H1 (cell line): ENCODE measurements around the gene GON4L. TPM values are rescaled to one million over a fixed set of nuclear protein-coding genes. Genes with fewer than 3 reads are reported as not detected.
"Not testable (repeated sequence)": the region's sequence is repeated elsewhere in the genome, so short reads cannot be mapped to it uniquely, and the experiment has no call there.

Source experiments
- CTCF ChIA-PET: fragments of 300-600 bp; sonication (Branson Sonifier 250); formaldehyde crosslinking; loops from one replicate; lab custom pipeline; 2021; ENCODE audit not compliant: partially characterized antibody; lab: Charles Lee
- POLR2A ChIA-PET: fragments of 300-600 bp; sonication (Branson Sonifier 250); formaldehyde crosslinking; loops from one replicate; lab custom pipeline; 2021; ENCODE audit warnings: inconsistent platforms; ENCODE audit not compliant: partially characterized antibody; lab: Charles Lee
- DNase-seq, 2 experiments: peaks; one replicate each; pipeline versions ENCODE4 v3.0.0 to v3.0.0-alpha.2; 2010 to 2022; ENCODE audit warnings: low spot score in 2 of 2, low read depth in 1 of 2, mixed read lengths in 1 of 2
- FAIRE-seq: peaks from 2 replicates; lab custom pipeline; 2011; peaks lifted over from hg19 to GRCh38; lab: Jason Lieb, UNC
- H2AFZ ChIP-seq: 2 replicates; pipeline ENCODE4 v1.8.1; 2012; ENCODE audit warnings: low read length, inconsistent platforms
- H2AK5ac ChIP-seq: 2 replicates; pipeline ENCODE4 v1.6.1; 2013; ENCODE audit warnings: low read depth, low read length
- H2BK120ac ChIP-seq: replicated peaks from 2 replicates; pipeline ENCODE3; 2013; ENCODE audit warnings: low read depth, low read length, inconsistent platforms
- H2BK12ac ChIP-seq: 2 replicates; pipeline ENCODE4 v1.6.1; 2013; ENCODE audit warnings: low read depth, low read length
- H2BK15ac ChIP-seq: 2 replicates; pipeline ENCODE4 v1.6.1; 2013; ENCODE audit warnings: low read length
- H2BK20ac ChIP-seq: 2 replicates; pipeline ENCODE4 v1.6.1; 2013; ENCODE audit warnings: low read length
- H2BK5ac ChIP-seq: 2 replicates; pipeline ENCODE4 v1.6.1; 2013; ENCODE audit warnings: low read depth, low read length
- H3K14ac ChIP-seq: 2 replicates; pipeline ENCODE4 v1.6.1; 2013; ENCODE audit warnings: inconsistent platforms; ENCODE audit not compliant: insufficient read length
- H3K18ac ChIP-seq: 2 replicates; pipeline ENCODE4 v1.6.1; 2013; ENCODE audit warnings: low read length; ENCODE audit errors: extremely low read depth
- H3K23ac ChIP-seq: 2 replicates; pipeline ENCODE4 v1.6.1; 2013; ENCODE audit warnings: inconsistent platforms; ENCODE audit not compliant: insufficient read length
- H3K23me2 ChIP-seq: 2 replicates; pipeline ENCODE4 v1.6.1; 2013; ENCODE audit warnings: low read depth, low read length
- H3K27ac ChIP-seq: 2 replicates; pipeline ENCODE4 v1.6.1; 2011; ENCODE audit warnings: low read depth, low read length, inconsistent platforms
- H3K27me3 ChIP-seq, 4 experiments: replicated peaks in 1 of 4; 1 replicate in 1 of 4; 2 replicates in 3 of 4; pipeline versions ENCODE4 v1.6.1 to v1.8.1; 2011 to 2013; ENCODE audit warnings: low read length in 3 of 4, mild to moderate bottlenecking in 3 of 4, inconsistent platforms in 2 of 4, mixed read lengths in 2 of 4, moderate library complexity in 1 of 4; ENCODE audit not compliant: control insufficient read depth in 3 of 4, insufficient read depth in 3 of 4; ENCODE audit errors: extremely low read depth in 1 of 4
- H3K36me3 ChIP-seq, 4 experiments: 2 replicates each; pipeline versions ENCODE4 v1.6.1 to v1.8.1; 2011 to 2013; ENCODE audit warnings: mild to moderate bottlenecking in 4 of 4, low read length in 3 of 4, moderate library complexity in 2 of 4, control low read depth in 1 of 4, inconsistent platforms in 1 of 4; ENCODE audit not compliant: insufficient read depth in 4 of 4, control insufficient read depth in 2 of 4
- H3K4ac ChIP-seq: replicated peaks from 2 replicates; pipeline ENCODE3; 2013; ENCODE audit warnings: low read length, low read depth, mixed read lengths, inconsistent platforms; ENCODE audit not compliant: insufficient read length
- H3K4me1 ChIP-seq, 4 experiments: replicated peaks in 1 of 4; 1 replicate in 1 of 4; 2 replicates in 3 of 4; pipeline versions ENCODE4 v1.6.1 to v1.8.1; 2011 to 2013; ENCODE audit warnings: low read length in 3 of 4, inconsistent platforms in 2 of 4, mixed read lengths in 1 of 4; ENCODE audit not compliant: insufficient read depth in 4 of 4, control insufficient read depth in 3 of 4
- H3K4me2 ChIP-seq, 2 experiments: 2 replicates each; pipeline versions ENCODE4 v1.6.1 to v1.8.1; 2011 to 2013; ENCODE audit warnings: low read depth in 2 of 2, low read length in 2 of 2, control low read depth in 1 of 2, inconsistent platforms in 1 of 2, mild to moderate bottlenecking in 1 of 2; ENCODE audit not compliant: insufficient read depth in 1 of 2
- H3K4me3 ChIP-seq, 4 experiments: fragments of 200-600, 300-600 bp in 1 of 4; sonication (generic), shearing (Covaris generic), sonication (Bioruptor Twin) in 1 of 4; 2 replicates each; pipeline versions ENCODE4 v1.5.1 to v1.8.1; 2011 to 2016; ENCODE audit warnings: low read length in 4 of 4, low read depth in 3 of 4, control low read depth in 2 of 4, inconsistent platforms in 2 of 4, mild to moderate bottlenecking in 2 of 4, mixed read lengths in 1 of 4, moderate library complexity in 1 of 4; ENCODE audit not compliant: insufficient read depth in 2 of 4; ENCODE audit errors: extremely low read depth in 1 of 4
- H3K56ac ChIP-seq: replicated peaks from 2 replicates; pipeline ENCODE3; 2013; ENCODE audit warnings: low read depth, mild to moderate bottlenecking, mixed read lengths, low read length, inconsistent platforms; ENCODE audit not compliant: insufficient read length
- H3K79me1 ChIP-seq: 2 replicates; pipeline ENCODE4 v1.6.1; 2013; ENCODE audit warnings: low read depth, low read length, control low read depth
- H3K79me2 ChIP-seq, 2 experiments: 2 replicates each; pipeline versions ENCODE4 v1.6.1 to v1.8.1; 2012 to 2013; ENCODE audit warnings: low read length in 2 of 2, mild to moderate bottlenecking in 2 of 2, inconsistent platforms in 1 of 2; ENCODE audit not compliant: insufficient read depth in 2 of 2, control insufficient read depth in 1 of 2
- H3K9ac ChIP-seq, 4 experiments: replicated peaks in 1 of 4; 1 replicate in 1 of 4; 2 replicates in 3 of 4; pipeline versions ENCODE4 v1.6.1 to v1.8.1; 2011 to 2013; ENCODE audit warnings: low read depth in 3 of 4, low read length in 3 of 4, control low read depth in 2 of 4, mild to moderate bottlenecking in 2 of 4, moderate library complexity in 2 of 4, inconsistent platforms in 1 of 4; ENCODE audit errors: extremely low read depth in 1 of 4
- H3K9me3 ChIP-seq, 2 experiments: 2 replicates each; pipeline versions ENCODE4 v1.6.1 to v1.8.1; 2012 to 2013; ENCODE audit warnings: mild to moderate bottlenecking in 2 of 2, moderate library complexity in 2 of 2, control low read depth in 1 of 2, inconsistent platforms in 1 of 2, low read depth in 1 of 2, low read length in 1 of 2, mixed read lengths in 1 of 2; ENCODE audit not compliant: insufficient read depth in 2 of 2
- H4K20me1 ChIP-seq, 2 experiments: replicated peaks in 1 of 2; 2 replicates each; pipeline versions ENCODE3 to v1.8.1; 2011 to 2013; ENCODE audit warnings: inconsistent platforms in 2 of 2, low read length in 2 of 2, mild to moderate bottlenecking in 1 of 2; ENCODE audit not compliant: insufficient read depth in 2 of 2, control insufficient read depth in 1 of 2
- H4K5ac ChIP-seq: 2 replicates; pipeline ENCODE4 v1.6.1; 2013; ENCODE audit warnings: low read length, low read depth, mixed read lengths, inconsistent platforms; ENCODE audit not compliant: insufficient read length
- H4K8ac ChIP-seq: 2 replicates; pipeline ENCODE4 v1.8.0; 2013; ENCODE audit warnings: mild to moderate bottlenecking, moderate library complexity, low read length, inconsistent platforms; ENCODE audit not compliant: insufficient read depth; ENCODE audit errors: extremely low read depth
- H4K91ac ChIP-seq: replicated peaks from 2 replicates; pipeline ENCODE3; 2013; ENCODE audit warnings: low read length, mixed read lengths, inconsistent platforms; ENCODE audit not compliant: insufficient read length
- ASH2L ChIP-seq: fragments of 200-600, 300-600 bp; sonication (generic); IDR thresholded peaks from one replicate; pipeline ENCODE4 v1.7.1; 2017; ENCODE audit warnings: low read length
- CHD1 ChIP-seq: IDR thresholded peaks from 2 replicates; pipeline ENCODE4 v1.6.1; 2012; ENCODE audit warnings: low read depth, low read length, improper control_type of control experiment
- KDM4A ChIP-seq: IDR thresholded peaks from one replicate; pipeline ENCODE4 v1.7.1; 2012; ENCODE audit warnings: low read depth, mild to moderate bottlenecking, moderate library complexity, low read length, inconsistent platforms; ENCODE audit not compliant: severe bottlenecking
- NRF1 ChIP-seq: IDR thresholded peaks from 2 replicates; pipeline ENCODE4 v1.6.1; 2011; ENCODE audit warnings: mild to moderate bottlenecking, low read depth, low read length, improper control_type of control experiment
- WGBS, 2 experiments: shearing (Covaris generic) in 1 of 2; methylation state at CpG; one replicate each; pipeline versions ENCODE4 v1.1.6 to v1.1.7; 2013 to 2015; ENCODE audit warnings: low lambda C conversion rate in 2 of 2, mixed read lengths in 2 of 2, inconsistent platforms in 1 of 2, low coverage in 1 of 2, missing lambda C conversion rate in 1 of 2; ENCODE audit not compliant: insufficient replicate concordance in 2 of 2, insufficient coverage in 1 of 2, insufficient read length in 1 of 2; ENCODE audit errors: extremely low coverage in 1 of 2, missing lambda C conversion rate in 1 of 2; 5-methylcytosine and 5-hydroxymethylcytosine counted together
- polyA plus RNA-seq, 7 experiments: library from polyadenylated mRNA; depleted of rRNA in 3 of 7; stranded (reverse) in 5 of 7; unstranded in 2 of 7; fragments of >200 nt in 5 of 7; fragments of 200-250 nt in 2 of 7; gene quantifications; 1 replicate in 5 of 7; 2 replicates in 1 of 7; 4 replicates in 1 of 7; pipeline versions ENCODE4 v1.2.1 to v1.2.3, GENCODE V29; 2011 to 2013; ENCODE audit warnings: missing spikeins in 2 of 7, mixed read lengths in 2 of 7
- total RNA-seq: library from RNA; stranded (reverse); fragmentation: NEBNext Ultra II Directional; extraction: Animal tissue kit (Norgen Biotek cat#: 25700); gene quantifications from 2 replicates; pipeline ENCODE4 v1.2.1, GENCODE V29; 2021

The GON4L gene
- total and polyA plus RNA-seq, 2 of the 8 experiments (the other 6 are each of a cell fraction or from before 2014, with no cell fraction given): 26.2 to 52.1 TPM

- TF ChIP-seq KDM4A: no peak
- no peak for TF ChIP-seq CHD1
- TF ChIP-seq ASH2L: no peak
- TF ChIP-seq NRF1: no peak
Measured at GRCh38 chr1:155703216-155703615, 153.8 kb downstream of the GON4L start (continued).

- H4K91ac ChIP-seq, H2BK12ac ChIP-seq, POLR2A ChIA-PET, DNase-seq, H4K20me1 ChIP-seq, H3K14ac ChIP-seq, H4K8ac ChIP-seq, CTCF ChIA-PET, H4K5ac ChIP-seq, H3K4me3 ChIP-seq, H3K4me2 ChIP-seq, H2AK5ac ChIP-seq, H2BK20ac ChIP-seq, H3K4ac ChIP-seq, H3K23ac ChIP-seq, H2BK15ac ChIP-seq, H3K79me1 ChIP-seq, H3K18ac ChIP-seq, H3K27me3 ChIP-seq, H3K9me3 ChIP-seq, FAIRE-seq, H3K36me3 ChIP-seq, H3K27ac ChIP-seq, H3K23me2 ChIP-seq, H2BK5ac ChIP-seq, H3K56ac ChIP-seq, H2AFZ ChIP-seq, H3K4me1 ChIP-seq, H3K9ac ChIP-seq, H2BK120ac ChIP-seq: not testable (repeated sequence)
- peaks cover 0 to 67% of the 10 kb centered on the region in 2 experiments; a peak in 3 of 4 replicates for H3K79me2 ChIP-seq
- WGBS, 2 experiments: 94% methylated on average over 2 of the region's 2 CpGs; no CpG with 5 or more reads in 1 of the 2 experiments
Measured at GRCh38 chr1:155701675-155702074, 155.3 kb downstream of the GON4L start.
